B cell (primary cell): ENCODE results near the gene LARGE1. TPM values are rescaled to one million over a fixed set of nuclear protein-coding genes. Genes with fewer than 3 reads are reported as not detected.
A peak's percentile ranks its signal among the peaks of the same experiment; 100 is the strongest.

Experiments
- ATAC-seq: fragments of 200-7000 bp; cut with Tn5 transposase; one replicate; pipeline ENCODE4 v1.10.0; 2021; ENCODE audit warnings: low read depth, mild to moderate bottlenecking, moderate number of reproducible peaks, moderate library complexity
- CTCF ChIA-PET: fragments of 350-600 bp; sonication (Branson Sonifier 250); formaldehyde crosslinking; loops from one replicate; lab custom pipeline; 2021; ENCODE audit warnings: antibody characterized with exemption, inconsistent platforms; lab: Charles Lee
- POLR2A ChIA-PET: fragments of 350-600 bp; sonication (Branson Sonifier 250); formaldehyde crosslinking; loops from one replicate; lab custom pipeline; 2021; ENCODE audit warnings: antibody characterized with exemption; lab: Charles Lee
- DNase-seq: peaks from one replicate; pipeline ENCODE4 v3.0.0; 2013
- H2AFZ ChIP-seq: 2 replicates; pipeline ENCODE4 v1.6.1; 2012; ENCODE audit warnings: mild to moderate bottlenecking, low read depth, low read length; ENCODE audit not compliant: insufficient read depth, poor library complexity, severe bottlenecking
- H3K27ac ChIP-seq, 2 donors: 1 replicate in 1 of 2; 2 replicates in 1 of 2; pipeline ENCODE4 v1.5.1; 2012 to 2013; ENCODE audit warnings: low read length in 2 of 2, mild to moderate bottlenecking in 2 of 2, moderate library complexity in 1 of 2
- H3K27me3 ChIP-seq, 4 experiments: fragments of 200-600 bp in 1 of 4; sonication (generic) in 1 of 4; replicated peaks in 1 of 4; 1 replicate in 2 of 4; 2 replicates in 2 of 4; pipeline versions ENCODE4 v1.6.1 to v1.7.0; 2013 to 2016; ENCODE audit warnings: low read length in 3 of 4, mild to moderate bottlenecking in 2 of 4, mixed read lengths in 1 of 4, moderate library complexity in 1 of 4; ENCODE audit not compliant: insufficient read depth in 4 of 4, control insufficient read depth in 3 of 4; ENCODE audit errors: control extremely low read depth in 1 of 4
- H3K36me3 ChIP-seq, 2 experiments: replicated peaks in 1 of 2; 1 replicate in 1 of 2; 2 replicates in 1 of 2; pipeline versions ENCODE4 v1.6.1 to v1.7.1; 2013; ENCODE audit warnings: low read length in 1 of 2; ENCODE audit not compliant: insufficient read depth in 2 of 2, control insufficient read depth in 1 of 2; ENCODE audit errors: control extremely low read depth in 1 of 2, extremely low read depth in 1 of 2
- H3K4me1 ChIP-seq, 2 donors: fragments of 200-600 bp in 1 of 2; sonication (generic) in 1 of 2; 1 replicate in 1 of 2; 2 replicates in 1 of 2; pipeline versions ENCODE4 v1.5.1 to v1.6.1; 2013 to 2017; ENCODE audit warnings: low read length in 2 of 2; ENCODE audit not compliant: control insufficient read depth in 2 of 2, insufficient read depth in 2 of 2
- H3K4me2 ChIP-seq: replicated peaks from 2 replicates; pipeline ENCODE3; 2012; ENCODE audit warnings: mild to moderate bottlenecking, low read depth, low read length; ENCODE audit not compliant: poor library complexity, severe bottlenecking
- H3K4me3 ChIP-seq, 5 experiments: fragments of 200-600 bp in 1 of 5; sonication (generic) in 1 of 5; 1 replicate in 3 of 5; 2 replicates in 2 of 5; pipeline versions ENCODE4 v1.5.1 to v1.7.0; 2011 to 2016; ENCODE audit warnings: low read length in 4 of 5, mild to moderate bottlenecking in 4 of 5, low read depth in 2 of 5, control low read depth in 1 of 5, moderate library complexity in 1 of 5; ENCODE audit not compliant: insufficient read depth in 1 of 5; ENCODE audit errors: control extremely low read depth in 1 of 5, extremely low read depth in 1 of 5
- H3K79me2 ChIP-seq: fragments of 200-600 bp; sonication (generic); one replicate; pipeline ENCODE4 v1.6.0; 2016; ENCODE audit warnings: low read length; ENCODE audit not compliant: control insufficient read depth, insufficient read depth
- H3K9ac ChIP-seq: fragments of 200-600 bp; sonication (generic); 2 replicates; pipeline ENCODE4 v1.6.1; 2017; ENCODE audit warnings: mild to moderate bottlenecking, low read length, moderate library complexity
- H3K9me3 ChIP-seq, 3 donors: one replicate each; pipeline versions ENCODE4 v1.6.1 to v1.7.1; 2013; ENCODE audit warnings: low read length in 2 of 3; ENCODE audit not compliant: control insufficient read depth in 2 of 3, insufficient read depth in 1 of 3; ENCODE audit errors: control extremely low read depth in 1 of 3
- H4K20me1 ChIP-seq: 2 replicates; pipeline ENCODE4 v1.6.0; 2012; ENCODE audit warnings: mild to moderate bottlenecking, low read length; ENCODE audit not compliant: insufficient read depth, control insufficient read depth, poor library complexity, severe bottlenecking
- H3K27ac Mint-ChIP-seq: one replicate; pipeline ENCODE4 v1.8.0; 2021; ENCODE audit warnings: mixed read lengths
- H3K27me3 Mint-ChIP-seq: one replicate; pipeline ENCODE4 v1.8.0; 2021; ENCODE audit warnings: mixed read lengths
- H3K4me1 Mint-ChIP-seq: one replicate; pipeline ENCODE4 v1.8.0; 2021; ENCODE audit warnings: mixed read lengths
- H3K4me3 Mint-ChIP-seq: one replicate; pipeline ENCODE4 v1.8.0; 2021; ENCODE audit warnings: mixed read lengths
- H3K9me3 Mint-ChIP-seq: one replicate; pipeline ENCODE4 v1.8.0; 2022; ENCODE audit warnings: mixed read lengths; ENCODE audit not compliant: insufficient read depth
- EZH2 ChIP-seq: IDR thresholded peaks from 2 replicates; pipeline ENCODE4 v1.6.1; 2012; ENCODE audit warnings: borderline replicate concordance, low read depth, mild to moderate bottlenecking, moderate library complexity, low read length; ENCODE audit not compliant: insufficient read depth, poor library complexity, severe bottlenecking
- WGBS: methylation state at CpG from one replicate; pipeline ENCODE4 v1.1.5; 2013; ENCODE audit warnings: missing lambda C conversion rate; ENCODE audit not compliant: insufficient coverage; 5-methylcytosine and 5-hydroxymethylcytosine counted together
- intact Hi-C: fragments of 100-400 bp; cut with micrococcal nuclease; formaldehyde crosslinking; loops from one replicate; pipeline ENCODE4 v1.10.0; 2022
- polyA plus RNA-seq: library from polyadenylated mRNA; depleted of rRNA; stranded (reverse); fragments of >200 nt; gene quantifications from 2 replicates; pipeline ENCODE4 v1.2.3, GENCODE V29; 2012
- total RNA-seq, 2 donors: library from RNA; stranded (reverse); fragments of 120-200 nt in 1 of 2; gene quantifications; 1 replicate in 1 of 2; 2 replicates in 1 of 2; pipeline versions ENCODE4 v1.2.3 to v1.2.4, GENCODE V29; 2013 to 2022
- TF ChIP-seq, protein P1 (sequence below): fragments of 200-600 bp; IDR thresholded peaks from one replicate; pipeline ENCODE4 v1.8.0; 2022; ENCODE audit warnings: antibody characterized with exemption, mild to moderate bottlenecking

LARGE1 gene
- total and polyA plus RNA-seq, 2 donors (not counting 1 experiment from before 2014, with no cell fraction given) = 20.7 to 82.0 TPM

- ChIA-PET POLR2A (no interaction called here), CTCF (interaction anchor here (1.0 kb wide), 1 partner anchor 19 kb away, joined by 3 read pairs; no protein-coding TSS in a partner anchor)
- intact Hi-C loops = no loop called here
- Histone ChIP-seq H3K9me3 (peaks cover 0 to 2% (median 0%) of the 10 kb centered on the region in 3 donors), H3K4me1 (no peaks in the 10 kb centered on the region), H3K9ac (no peak overlapping the region), H4K20me1 (peaks cover 41% of the 10 kb centered on the region), H3K4me2 (no peak overlapping the region), H3K27ac (no peak overlapping the region), H3K36me3 (no peaks in the 10 kb centered on the region), H3K4me3 (no peak overlapping the region), H2AFZ (no peak overlapping the region), H3K27me3 (no peaks in the 10 kb centered on the region), H3K79me2 (no peaks in the 10 kb centered on the region)
- Mint-ChIP-seq H3K27me3 (no peaks in the 10 kb centered on the region), H3K27ac (no peak overlapping the region), H3K4me3 (no peak overlapping the region), H3K4me1 (peaks cover 32% of the 10 kb centered on the region), H3K9me3 (no peaks in the 10 kb centered on the region)
- ATAC-seq (no peak), DNase-seq (no peak)
- no peak for TF ChIP-seq EZH2
- TF ChIP-seq, protein P1, sequence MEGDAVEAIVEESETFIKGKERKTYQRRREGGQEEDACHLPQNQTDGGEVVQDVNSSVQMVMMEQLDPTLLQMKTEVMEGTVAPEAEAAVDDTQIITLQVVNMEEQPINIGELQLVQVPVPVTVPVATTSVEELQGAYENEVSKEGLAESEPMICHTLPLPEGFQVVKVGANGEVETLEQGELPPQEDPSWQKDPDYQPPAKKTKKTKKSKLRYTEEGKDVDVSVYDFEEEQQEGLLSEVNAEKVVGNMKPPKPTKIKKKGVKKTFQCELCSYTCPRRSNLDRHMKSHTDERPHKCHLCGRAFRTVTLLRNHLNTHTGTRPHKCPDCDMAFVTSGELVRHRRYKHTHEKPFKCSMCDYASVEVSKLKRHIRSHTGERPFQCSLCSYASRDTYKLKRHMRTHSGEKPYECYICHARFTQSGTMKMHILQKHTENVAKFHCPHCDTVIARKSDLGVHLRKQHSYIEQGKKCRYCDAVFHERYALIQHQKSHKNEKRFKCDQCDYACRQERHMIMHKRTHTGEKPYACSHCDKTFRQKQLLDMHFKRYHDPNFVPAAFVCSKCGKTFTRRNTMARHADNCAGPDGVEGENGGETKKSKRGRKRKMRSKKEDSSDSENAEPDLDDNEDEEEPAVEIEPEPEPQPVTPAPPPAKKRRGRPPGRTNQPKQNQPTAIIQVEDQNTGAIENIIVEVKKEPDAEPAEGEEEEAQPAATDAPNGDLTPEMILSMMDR = no peak
- 99% methylated on average over 4 of the region's 4 CpGs for WGBS
Observed at GRCh38 chr22:33674357-33674756, 245.9 kb downstream of the LARGE1 start.

GRCh38 chr22:33669746-33670145, 250.5 kb downstream of the LARGE1 start:
- peaks cover 15 to 16% of the 10 kb centered on the region in 2 donors for H3K4me1 ChIP-seq
- H3K4me3 ChIP-seq = no peak overlapping the region
- H3K27ac Mint-ChIP-seq = peak overlapping the region; percentile 51
- WGBS = no CpG with 5 or more reads among the region's 2 CpGs
- TF ChIP-seq EZH2 = no peak
- TF ChIP-seq, protein P1 = no peak
- H3K4me3 Mint-ChIP-seq = no peak overlapping the region
- DNase-seq = no peak
- H3K36me3 ChIP-seq = no peaks in the 10 kb centered on the region
- H3K79me2 ChIP-seq = peaks cover 14% of the 10 kb centered on the region
- H3K27me3 Mint-ChIP-seq = no peaks in the 10 kb centered on the region
- peaks cover 57% of the 10 kb centered on the region for H3K4me1 Mint-ChIP-seq
- no peak overlapping the region for H3K4me2 ChIP-seq
- ChIA-PET CTCF (no interaction called here), POLR2A (no interaction called here)
- peaks cover 0 to 2% (median 0%) of the 10 kb centered on the region in 3 donors for H3K9me3 ChIP-seq
- ATAC-seq = no peak
- no peaks in the 10 kb centered on the region for H3K27me3 ChIP-seq
- no peak overlapping the region for H3K27ac ChIP-seq
- H4K20me1 ChIP-seq = peaks cover 44% of the 10 kb centered on the region
- H3K9ac ChIP-seq = no peak overlapping the region
- intact Hi-C loops = no loop called here
- no peak overlapping the region for H2AFZ ChIP-seq
- no peaks in the 10 kb centered on the region for H3K9me3 Mint-ChIP-seq
